Esophagus muscularis mucosa (tissue), 4 donors: ENCODE data around the gene PTPRJ. TPM values are rescaled to one million over a fixed set of nuclear protein-coding genes. Genes with fewer than 3 reads are reported as not detected.

Experiments
- DNase-seq: peaks from one replicate; pipeline ENCODE4 v3.0.0-alpha.2; 2017; ENCODE audit errors: extremely low spot score
- H3K27ac ChIP-seq, 4 donors: fragments of 200-600 bp; sonication (generic); replicated peaks in 1 of 4; 1 replicate in 3 of 4; 2 replicates in 1 of 4; pipeline ENCODE4 v1.5.1; 2016 to 2019; ENCODE audit warnings: mild to moderate bottlenecking in 1 of 4
- H3K27me3 ChIP-seq, 4 donors: fragments of 200-600 bp; sonication (generic); one replicate each; pipeline versions ENCODE4 v1.5.1 to v1.6.0; 2016 to 2019
- H3K36me3 ChIP-seq, 4 donors: fragments of 200-600 bp; sonication (generic); one replicate each; pipeline ENCODE4 v1.5.1; 2016 to 2019
- H3K4me1 ChIP-seq, 4 donors: fragments of 200-600 bp; sonication (generic); one replicate each; pipeline ENCODE4 v1.5.1; 2016 to 2019
- H3K4me3 ChIP-seq, 4 donors: fragments of 200-600 bp; sonication (generic); 1 replicate in 2 of 4; 2 replicates in 2 of 4; pipeline ENCODE4 v1.5.1; 2016 to 2019; ENCODE audit warnings: mild to moderate bottlenecking in 4 of 4, moderate library complexity in 1 of 4
- H3K9me3 ChIP-seq, 4 donors: fragments of 200-600 bp; sonication (generic); 1 replicate in 3 of 4; 2 replicates in 1 of 4; pipeline ENCODE4 v1.5.1; 2016 to 2019
- CTCF ChIP-seq, 3 experiments: fragments of 200-600 bp in 2 of 3; fragments of 450-650 bp in 1 of 3; sonication (generic) in 2 of 3; IDR thresholded peaks; one replicate each; pipeline ENCODE4 v1.5.1; 2017 to 2019; ENCODE audit warnings: antibody characterized with exemption in 3 of 3, mild to moderate bottlenecking in 2 of 3, moderate library complexity in 1 of 3
- EP300 ChIP-seq: sonication (generic); formaldehyde crosslinking; IDR thresholded peaks from one replicate; pipeline ENCODE4 v1.6.1; 2017; ENCODE audit warnings: antibody characterized with exemption
- POLR2A ChIP-seq: fragments of 450-650 bp; IDR thresholded peaks from one replicate; pipeline ENCODE4 v1.6.1; 2017; ENCODE audit warnings: antibody characterized with exemption, moderate library complexity, mild to moderate bottlenecking, low read depth
- POLR2AphosphoS5 ChIP-seq, 2 donors: sonication (generic); formaldehyde crosslinking; IDR thresholded peaks; one replicate each; pipeline ENCODE4 v1.6.1; 2017; ENCODE audit warnings: antibody characterized with exemption in 2 of 2
- WGBS: methylation state at CpG from one replicate; pipeline ENCODE4 v1.1.5; 2018; 5-methylcytosine and 5-hydroxymethylcytosine counted together
- intact Hi-C: fragments of 100-400 bp; cut with DNase I; formaldehyde crosslinking; loops from one replicate; pipeline ENCODE4 v1.15.1; 2023
- total RNA-seq, 4 donors: library from RNA; depleted of rRNA; stranded (reverse); fragments of >200 nt; gene quantifications; one replicate each; pipeline versions ENCODE4 v1.1.0 to v1.2.1, GENCODE V29; 2016

PTPRJ gene
- total RNA-seq, 4 donors from 2014 or later, result 8.3 to 14.1 (median 10.5) TPM

GRCh38 chr11:48168815-48169214 lies 188.5 kb downstream of the PTPRJ start:
- Histone ChIP-seq H3K4me1 (peaks cover 19 to 31% (median 23%) of the 10 kb centered on the region in 4 donors), H3K36me3 (peaks cover 0 to 7% (median 0%) of the 10 kb centered on the region in 4 donors), H3K4me3 (no peak overlapping the region), H3K27me3 (no peaks in the 10 kb centered on the region), H3K9me3 (no peaks in the 10 kb centered on the region), H3K27ac (peak overlapping the region in 2 of 4 donors; percentile 13 to 48)
- intact Hi-C loops, result no loop called here
- TF ChIP-seq POLR2AphosphoS5 (IDR thresholded peaks at IDR 0.05), result no peak
- TF ChIP-seq CTCF (IDR thresholded peaks at IDR 0.05), result no peak
- no peak for TF ChIP-seq EP300
- TF ChIP-seq POLR2A, result no peak
- no peak for DNase-seq
- 86% methylated on average over 6 of the region's 6 CpGs for WGBS

- intact Hi-C loops, result no loop called here
- H3K27ac ChIP-seq, result peak overlapping the region in 2 of 4 donors; percentile 13 to 48
- no peak for DNase-seq
- TF ChIP-seq POLR2AphosphoS5 (IDR thresholded peaks at IDR 0.05) (no peak), CTCF (IDR thresholded peaks at IDR 0.05) (no peak), POLR2A (no peak), EP300 (no peak)
- H3K4me3 ChIP-seq, result no peak overlapping the region
- peaks cover 0 to 3% (median 0%) of the 10 kb centered on the region in 4 donors for H3K36me3 ChIP-seq
- WGBS, result 77% methylated on average over 6 of the region's 6 CpGs
- no peaks in the 10 kb centered on the region for H3K27me3 ChIP-seq
- no peaks in the 10 kb centered on the region for H3K9me3 ChIP-seq
- H3K4me1 ChIP-seq, result peaks cover 19 to 31% (median 23%) of the 10 kb centered on the region in 4 donors
Measured at GRCh38 chr11:48169259-48169658, 188.9 kb downstream of the PTPRJ start.

GRCh38 chr11:48169717-48170116 lies 189.4 kb downstream of the PTPRJ start:
- 54% methylated on average over 7 of the region's 7 CpGs for WGBS
- no peak overlapping the region for H3K4me3 ChIP-seq
- peaks cover 0 to 1% (median 0%) of the 10 kb centered on the region in 4 donors for H3K36me3 ChIP-seq
- TF ChIP-seq POLR2A (no peak), POLR2AphosphoS5 (IDR thresholded peaks at IDR 0.05) (no peak), CTCF (IDR thresholded peaks at IDR 0.05) (no peak), EP300 (no peak)
- no peak for DNase-seq
- no peaks in the 10 kb centered on the region for H3K9me3 ChIP-seq
- peak overlapping the region in 3 of 4 donors; percentile 13 to 48 (median 25) for H3K27ac ChIP-seq
- H3K27me3 ChIP-seq, result no peaks in the 10 kb centered on the region
- intact Hi-C loops, result no loop called here
- H3K4me1 ChIP-seq, result peaks cover 19 to 31% (median 23%) of the 10 kb centered on the region in 4 donors

GRCh38 chr11:48170241-48171233 lies 190.2 kb downstream of the PTPRJ start:
- intact Hi-C loops, result no loop called here
- Histone ChIP-seq H3K9me3 (no peaks in the 10 kb centered on the region), H3K4me1 (peaks cover 19 to 31% (median 23%) of the 10 kb centered on the region in 4 donors), H3K27ac (peak overlapping the region in 3 of 4 donors; percentile 10 to 48 (median 13)), H3K27me3 (no peaks in the 10 kb centered on the region), H3K36me3 (no peaks in the 10 kb centered on the region), H3K4me3 (no peak overlapping the region)
- 64% methylated on average over 9 of the region's 10 CpGs for WGBS
- TF ChIP-seq POLR2A, result no peak
- TF ChIP-seq CTCF (IDR thresholded peaks at IDR 0.05), result no peak
- no peak for TF ChIP-seq EP300
- TF ChIP-seq POLR2AphosphoS5 (IDR thresholded peaks at IDR 0.05), result no peak
- no peak for DNase-seq
